Adipose tissue (tissue), 3 donors: ENCODE measurements around the gene DCDC2. TPM values are rescaled to one million over a fixed set of nuclear protein-coding genes. Genes with fewer than 3 reads are reported as not detected.

Experiments
- H3K27ac ChIP-seq: one replicate; pipeline ENCODE4 v1.5.1; 2013; ENCODE audit warnings: low read depth, low read length
- WGBS, 3 donors: extraction: QIAGEN DNeasy Blood & Tissue Kit; methylation state at CpG; one replicate each; pipeline ENCODE4 v1.1.7; 2013; 5-methylcytosine and 5-hydroxymethylcytosine counted together
- polyA plus RNA-seq, 3 donors: library from polyadenylated mRNA; stranded (reverse); fragments of 200-250 nt; gene quantifications; one replicate each; pipeline ENCODE4 v1.2.3, GENCODE V29; 2013
- donor health status: healthy with polysubstance abuse.
- donor health status: Bipolar disorder and iron deficiency.
- donor health status: healthy.

Gene DCDC2
- polyA plus RNA-seq, 3 donors, result 0.06 to 8.6 TPM; not detected in 1

DNA sequence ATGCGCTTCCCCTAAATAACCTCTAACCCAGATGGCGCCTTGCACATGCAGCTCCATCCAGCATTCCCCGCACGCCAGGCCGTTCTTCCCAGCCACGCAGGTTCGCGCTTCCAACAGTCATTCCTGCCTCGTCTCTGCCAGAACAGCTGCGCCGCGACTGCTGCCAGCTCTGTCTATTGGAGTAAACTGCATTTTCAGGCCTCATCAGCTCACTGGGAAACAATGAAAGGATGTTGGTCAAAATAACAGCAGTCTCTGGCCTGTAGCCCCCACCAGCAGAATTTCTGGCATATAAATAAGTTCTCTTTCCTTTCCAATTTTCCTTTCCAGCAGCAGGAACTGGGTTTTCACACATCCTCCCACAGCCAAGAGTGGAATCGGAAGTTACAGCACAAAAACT is 217.3 kb downstream of the DCDC2 start:
- 52 to 76% (median 69%) methylated on average over 13 of the region's 13 CpGs for WGBS, 3 donors
- H3K27ac ChIP-seq, result no peak overlapping the region

- WGBS, 3 donors, result 54 to 68% (median 63%) methylated on average over 2 of the region's 2 CpGs
Observed at GRCh38 chr6:24139639-24140038, 218.2 kb downstream of the DCDC2 start.

GRCh38 chr6:24139080-24139479 is 218.8 kb downstream of the DCDC2 start:
- no peak overlapping the region for H3K27ac ChIP-seq
- WGBS, 3 donors, result 74 to 81% (median 76%) methylated on average over 2 of the region's 2 CpGs

More at GRCh38 chr6:24139639-24140038, 218.2 kb downstream of the DCDC2 start:
- no peak overlapping the region for H3K27ac ChIP-seq

GRCh38 chr6:24131751-24132150 is 226.1 kb downstream of the DCDC2 start:
- 61 to 75% (median 69%) methylated on average over 2 of the region's 2 CpGs for WGBS, 3 donors
- H3K27ac ChIP-seq, result no peak overlapping the region

GRCh38 chr6:24127316-24127715 is 230.5 kb downstream of the DCDC2 start:
- 67 to 82% (median 72%) methylated on average over 2 of the region's 2 CpGs for WGBS, 3 donors
- H3K27ac ChIP-seq, result no peak overlapping the region

DNA sequence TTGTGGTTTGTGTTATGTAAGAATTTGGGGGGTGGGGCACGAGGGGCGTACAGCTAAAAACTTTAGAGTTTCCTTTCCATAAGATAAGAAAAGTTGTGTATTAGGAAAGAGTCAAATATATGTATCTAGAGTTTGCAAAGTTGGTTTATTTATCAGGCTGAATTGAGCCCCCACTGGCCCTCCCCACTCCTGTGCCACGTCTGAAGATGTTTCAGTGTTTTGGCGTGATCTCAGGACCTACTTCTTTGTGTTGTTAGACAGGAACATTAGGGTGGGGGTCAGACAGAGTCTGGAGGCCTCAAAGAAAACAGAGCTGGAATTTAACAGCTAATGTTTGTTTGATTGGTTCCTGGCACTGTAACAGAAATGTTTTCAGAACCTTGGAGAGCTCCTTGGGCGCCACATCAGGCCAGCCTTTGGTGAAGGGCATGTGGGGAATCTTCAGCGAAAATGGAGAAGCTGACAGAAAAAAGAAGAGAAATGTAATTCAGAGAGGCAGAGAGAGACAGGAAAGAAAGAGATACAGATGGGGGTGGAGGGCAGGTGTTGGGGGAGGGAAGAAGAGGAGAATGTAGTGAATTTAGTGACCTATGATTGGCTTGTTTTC is 231.2 kb downstream of the DCDC2 start:
- H3K27ac ChIP-seq, result no peak overlapping the region
- 2% methylated on average over 6 of the region's 6 CpGs for WGBS, 3 donors

- H3K27ac ChIP-seq, result no peak within 1 kb of the TSS
- 3 to 5% (median 3%) methylated on average over 24 to 37 of the region's 37 CpGs for WGBS, 3 donors
Observed at GRCh38 chr6:24125980-24126379, 231.9 kb downstream of the DCDC2 start, which contains the start of gene NRSN1. Gene NRSN1 (plus strand): TSS chr6:24126215. CDS start chr6:24134328, 8,113 bp downstream.

DNA sequence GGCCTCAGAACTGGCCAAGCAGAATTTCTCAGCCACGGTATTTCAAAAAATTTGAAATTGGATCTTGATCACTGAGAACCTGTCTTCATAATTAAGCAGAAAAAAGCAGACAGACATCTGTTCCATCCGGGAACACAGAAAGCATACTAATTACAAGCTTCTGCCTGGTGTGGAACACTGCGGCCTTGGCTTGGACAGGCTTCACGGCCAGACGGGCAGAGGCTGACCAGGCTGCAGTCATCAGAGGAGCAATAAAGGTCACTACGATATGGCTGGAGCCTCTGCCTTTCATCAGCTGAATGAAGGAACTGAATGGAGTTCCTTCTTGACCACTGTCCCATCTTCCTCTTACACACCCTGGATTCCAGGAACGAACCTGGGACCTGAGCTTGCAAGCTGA is 235.7 kb downstream of the DCDC2 start:
- WGBS, 3 donors, result 61 to 78% (median 68%) methylated on average over 7 of the region's 7 CpGs
- H3K27ac ChIP-seq, result no peak overlapping the region

Other genes with a start within 250 kb of the DCDC2 start
- under 1 TPM in 1 of 3 donors, not detected in 2; 0.06 TPM for gene NRSN1, start 231.8 kb downstream of the DCDC2 start, polyA plus RNA-seq
- 10 to 100 TPM; 10.7 to 15.9 (median 12.9) TPM for gene MRS2, start 44.9 kb upstream of the DCDC2 start, polyA plus RNA-seq
- gene GPLD1, start 131.5 kb upstream of the DCDC2 start, polyA plus RNA-seq, result 1 to 10 TPM in 1 of 3 donors, under 1 TPM in 2; 0.52 to 1.7 (median 0.67) TPM
- gene ALDH5A1, start 136.9 kb upstream of the DCDC2 start, polyA plus RNA-seq, result 1 to 10 TPM; 3.2 to 6.7 (median 3.4) TPM